GM18519 (cell line): ENCODE data around the gene NOC2L.

ENCODE experiments used
- ATAC-seq: cut with Tn5 transposase; IDR thresholded peaks from one replicate; pipeline ENCODE4 v1.9.1; 2021; ENCODE audit warnings: mild to moderate bottlenecking, moderate library complexity; ENCODE audit not compliant: unreplicated experiment, low FRiP score

Gene NOC2L

DNA sequence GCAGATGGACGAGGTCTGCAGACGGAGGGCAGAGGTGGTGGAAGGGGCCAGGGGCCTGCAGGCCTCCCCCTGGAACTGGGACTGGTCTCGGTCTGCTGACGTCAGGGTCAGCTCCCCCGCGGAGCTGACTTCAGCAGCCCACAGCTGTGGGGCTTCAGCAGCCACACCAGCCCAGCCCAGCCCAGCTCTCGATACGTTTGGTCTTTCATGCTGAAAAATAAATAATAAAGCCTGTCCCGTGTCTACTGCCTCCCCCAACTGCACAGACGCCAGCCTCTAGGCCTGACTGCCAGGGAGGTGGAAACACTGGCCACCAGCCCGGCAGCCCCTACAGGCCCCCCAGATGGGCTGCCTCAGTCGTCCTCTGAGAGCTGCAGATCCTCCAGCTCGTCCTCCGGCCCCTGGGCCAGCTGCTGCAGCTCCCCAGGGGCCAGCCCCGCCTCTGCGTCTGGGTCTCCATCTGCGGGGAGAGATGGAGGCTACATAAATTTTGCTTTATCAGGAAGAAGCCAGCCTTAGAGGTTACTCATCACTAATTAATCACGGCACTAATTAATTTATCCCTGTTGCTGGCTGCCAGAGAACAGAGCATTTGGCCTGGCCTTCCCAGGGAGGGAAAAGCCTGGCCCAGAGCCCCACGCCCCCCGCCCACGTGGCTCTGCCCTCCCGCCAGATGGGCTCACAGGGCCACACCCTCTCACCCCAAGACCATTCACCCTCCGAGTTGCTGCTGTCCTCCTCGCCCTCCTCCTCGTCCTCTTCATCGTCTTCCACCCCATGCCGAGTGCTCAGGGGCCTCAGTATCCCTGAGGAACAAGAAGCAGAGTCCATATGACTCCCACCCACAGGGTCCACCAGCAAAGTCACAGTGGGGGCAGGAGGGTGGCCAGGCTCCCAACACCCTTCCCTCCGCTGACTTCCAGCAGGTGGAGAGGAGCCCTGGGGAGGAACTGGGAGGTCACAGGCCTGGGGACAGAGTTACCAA lies 14.4 kb downstream of the NOC2L start:
- ATAC-seq = no peak

DNA sequence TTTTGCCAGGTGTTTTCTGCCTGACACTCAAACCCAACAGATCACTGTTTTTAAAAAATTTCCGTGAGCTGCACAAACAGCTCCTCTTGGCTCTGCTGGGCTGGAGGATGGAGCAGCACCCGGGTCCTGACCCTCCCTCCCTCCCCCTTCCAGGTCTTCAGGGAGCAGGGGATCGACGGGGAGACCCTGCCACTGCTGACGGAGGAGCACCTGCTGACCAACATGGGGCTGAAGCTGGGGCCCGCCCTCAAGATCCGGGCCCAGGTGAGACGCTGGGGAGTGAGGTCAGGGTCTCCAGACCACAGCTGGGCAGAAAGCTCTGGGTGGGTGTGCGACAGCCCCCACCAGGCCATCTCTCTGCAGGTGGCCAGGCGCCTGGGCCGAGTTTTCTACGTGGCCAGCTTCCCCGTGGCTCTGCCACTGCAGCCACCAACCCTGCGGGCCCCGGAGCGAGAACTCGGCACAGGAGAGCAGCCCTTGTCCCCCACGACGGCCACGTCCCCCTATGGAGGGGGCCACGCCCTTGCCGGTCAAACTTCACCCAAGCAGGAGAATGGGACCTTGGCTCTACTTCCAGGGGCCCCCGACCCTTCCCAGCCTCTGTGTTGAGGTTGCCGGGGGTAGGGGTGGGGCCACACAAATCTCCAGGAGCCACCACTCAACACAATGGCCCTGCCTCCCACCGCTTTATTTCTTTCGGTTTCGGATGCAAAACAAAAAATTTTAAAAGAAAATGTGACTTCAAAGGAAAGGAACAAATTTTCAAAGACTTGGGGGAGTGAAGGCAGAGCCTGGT lies 15.3 kb downstream of the NOC2L start:
- no peak for ATAC-seq

DNA sequence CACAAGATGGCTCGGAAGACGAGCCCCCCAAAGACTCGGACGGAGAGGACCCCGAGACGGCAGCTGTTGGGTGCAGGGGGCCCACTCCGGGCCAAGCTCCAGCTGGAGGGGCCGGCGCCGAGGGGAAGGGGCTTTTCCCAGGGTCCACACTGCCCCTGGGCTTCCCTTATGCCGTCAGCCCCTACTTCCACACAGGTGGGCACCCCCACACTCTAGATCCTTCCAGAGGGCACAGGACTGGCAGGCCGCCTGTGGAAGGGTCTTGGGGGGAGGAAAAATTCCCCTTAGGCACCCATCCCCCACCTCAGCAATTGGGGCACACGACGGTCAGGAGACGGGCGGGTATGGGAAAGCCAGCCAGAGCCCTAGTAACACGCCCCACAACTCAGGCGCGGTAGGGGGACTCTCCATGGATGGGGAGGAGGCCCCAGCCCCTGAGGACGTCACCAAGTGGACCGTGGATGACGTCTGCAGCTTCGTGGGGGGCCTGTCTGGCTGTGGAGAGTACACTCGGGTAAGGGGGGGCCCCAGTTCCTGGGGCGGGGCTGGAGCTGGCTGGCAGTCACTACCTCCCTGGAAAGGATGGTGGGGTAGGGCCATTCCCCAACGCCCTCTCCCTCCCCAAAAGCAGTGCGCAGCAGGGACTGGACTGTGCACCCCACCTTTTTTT lies 16.1 kb downstream of the NOC2L start:
- ATAC-seq = no peak

DNA sequence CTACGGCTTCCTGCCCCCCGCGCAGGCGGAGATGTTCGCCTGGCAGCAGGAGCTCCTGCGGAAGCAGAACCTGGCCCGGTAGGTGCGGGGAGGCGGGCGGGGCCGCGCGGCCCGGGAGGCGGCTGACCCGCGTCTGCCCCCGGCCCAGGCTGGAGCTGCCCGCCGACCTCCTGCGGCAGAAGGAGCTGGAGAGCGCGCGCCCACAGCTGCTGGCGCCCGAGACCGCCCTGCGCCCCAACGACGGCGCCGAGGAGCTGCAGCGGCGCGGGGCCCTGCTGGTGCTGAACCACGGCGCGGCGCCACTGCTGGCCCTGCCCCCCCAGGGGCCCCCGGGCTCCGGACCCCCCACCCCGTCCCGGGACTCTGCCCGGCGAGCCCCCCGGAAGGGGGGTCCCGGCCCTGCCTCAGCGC lies 16.6 kb downstream of the NOC2L start:
- ATAC-seq = no peak

DNA sequence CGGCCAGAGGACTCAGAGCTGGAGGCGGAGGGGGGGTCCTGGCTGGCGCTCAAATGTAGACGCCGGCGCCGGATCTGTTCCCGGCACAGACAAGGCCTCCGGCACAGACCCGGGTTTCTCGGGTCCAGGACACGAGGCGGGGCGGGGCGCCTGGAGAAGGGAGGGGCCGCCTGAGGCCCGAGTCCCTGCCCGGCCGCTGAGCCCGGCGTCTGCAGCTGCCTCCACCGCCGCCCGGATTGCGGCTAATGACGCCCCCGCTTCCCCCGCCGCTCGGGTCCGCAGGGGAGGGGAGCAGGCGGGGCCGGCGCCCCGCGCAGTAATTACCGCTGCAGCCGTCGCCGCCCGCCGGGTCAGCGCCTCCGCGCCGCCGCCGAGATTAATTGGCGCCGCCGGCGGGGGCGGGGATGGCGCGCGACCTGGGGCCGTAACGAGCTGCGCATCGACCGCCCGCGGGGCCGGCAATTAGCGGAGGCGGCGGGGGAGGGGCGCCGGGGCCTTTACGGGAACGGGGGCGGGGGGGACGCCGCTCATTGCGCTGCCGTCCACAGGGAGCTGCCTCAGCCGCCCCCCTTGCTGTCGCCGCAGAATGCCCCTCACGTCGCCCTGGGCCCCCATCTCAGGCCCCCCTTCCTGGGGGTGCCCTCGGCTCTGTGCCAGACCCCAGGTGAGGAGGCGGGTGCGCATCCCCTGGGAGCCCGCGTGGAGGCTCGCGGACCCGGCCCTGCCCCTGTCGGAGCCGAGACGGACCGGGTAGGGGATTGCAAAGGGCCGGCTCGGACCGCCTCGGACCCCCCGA lies 17.3 kb downstream of the NOC2L start:
- ATAC-seq = no peak

DNA sequence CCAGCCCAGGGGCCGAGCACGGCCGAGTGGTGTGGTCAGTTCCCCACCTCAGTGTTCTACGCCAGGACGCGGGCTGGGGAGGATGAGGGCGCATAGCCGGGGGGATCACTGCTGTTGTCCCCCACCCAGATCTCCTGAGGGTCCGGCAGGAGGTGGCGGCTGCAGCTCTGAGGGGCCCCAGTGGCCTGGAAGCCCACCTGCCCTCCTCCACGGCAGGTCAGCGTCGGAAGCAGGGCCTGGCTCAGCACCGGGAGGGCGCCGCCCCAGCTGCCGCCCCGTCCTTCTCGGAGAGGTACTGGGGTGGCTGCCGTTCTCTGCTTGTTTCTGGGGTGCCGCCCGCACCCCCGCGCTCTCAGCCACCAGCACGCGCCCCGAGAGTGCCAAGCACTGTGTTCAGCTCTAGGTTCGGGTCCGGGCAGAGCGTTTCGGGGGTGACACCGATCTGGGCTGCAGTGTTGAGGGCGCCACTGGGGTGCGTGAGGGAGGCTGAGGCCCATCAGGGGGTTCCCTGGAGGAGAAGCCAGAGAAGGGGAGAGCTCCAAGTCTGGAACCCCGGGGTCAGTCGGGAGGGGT lies 18.0 kb downstream of the NOC2L start:
- ATAC-seq = no peak

DNA sequence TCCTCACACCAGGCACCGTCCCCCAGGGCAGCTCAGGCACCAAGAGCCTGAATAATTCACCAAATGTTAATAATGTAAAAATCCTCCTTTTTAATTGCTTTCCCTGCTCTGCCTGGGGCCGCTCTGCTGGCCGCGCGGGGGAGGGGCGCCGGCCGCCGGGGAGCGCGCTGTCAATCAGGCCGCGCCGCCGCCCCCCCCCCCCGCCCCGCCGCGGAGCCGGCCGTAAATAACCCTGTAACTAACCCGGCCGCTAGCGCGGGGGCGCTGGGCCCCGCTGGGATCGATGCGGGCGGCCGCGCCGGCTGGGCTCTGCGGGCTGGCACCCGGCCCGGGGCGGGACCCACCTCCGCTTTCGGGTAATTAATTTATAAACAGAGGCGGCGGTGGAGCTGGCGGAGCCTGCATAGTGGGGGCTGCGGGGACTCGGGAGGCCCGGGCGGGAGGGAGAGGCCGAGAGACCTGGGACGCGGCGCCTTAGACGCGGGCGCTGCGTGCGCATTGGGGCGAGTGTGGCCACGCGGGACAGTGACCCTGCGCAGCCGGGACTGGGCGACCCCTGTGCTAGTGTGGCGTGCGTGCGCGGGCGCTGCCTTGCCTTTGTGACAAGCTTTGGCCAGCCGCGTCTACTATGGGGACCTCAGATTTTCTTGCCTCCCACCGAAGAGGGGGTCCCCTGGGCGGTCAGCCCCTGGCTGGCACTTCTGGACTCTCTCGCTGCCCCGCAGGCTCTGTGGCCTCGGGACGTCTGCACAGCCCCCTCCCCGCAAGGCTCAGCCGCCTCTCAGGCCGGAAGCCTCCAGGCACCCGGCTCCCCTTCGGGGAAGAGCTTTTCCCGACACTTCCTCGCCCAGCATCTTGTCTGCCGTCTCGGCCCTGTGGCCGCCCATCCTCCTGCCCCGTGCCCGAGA lies 18.7 kb downstream of the NOC2L start:
- ATAC-seq = no peak

DNA sequence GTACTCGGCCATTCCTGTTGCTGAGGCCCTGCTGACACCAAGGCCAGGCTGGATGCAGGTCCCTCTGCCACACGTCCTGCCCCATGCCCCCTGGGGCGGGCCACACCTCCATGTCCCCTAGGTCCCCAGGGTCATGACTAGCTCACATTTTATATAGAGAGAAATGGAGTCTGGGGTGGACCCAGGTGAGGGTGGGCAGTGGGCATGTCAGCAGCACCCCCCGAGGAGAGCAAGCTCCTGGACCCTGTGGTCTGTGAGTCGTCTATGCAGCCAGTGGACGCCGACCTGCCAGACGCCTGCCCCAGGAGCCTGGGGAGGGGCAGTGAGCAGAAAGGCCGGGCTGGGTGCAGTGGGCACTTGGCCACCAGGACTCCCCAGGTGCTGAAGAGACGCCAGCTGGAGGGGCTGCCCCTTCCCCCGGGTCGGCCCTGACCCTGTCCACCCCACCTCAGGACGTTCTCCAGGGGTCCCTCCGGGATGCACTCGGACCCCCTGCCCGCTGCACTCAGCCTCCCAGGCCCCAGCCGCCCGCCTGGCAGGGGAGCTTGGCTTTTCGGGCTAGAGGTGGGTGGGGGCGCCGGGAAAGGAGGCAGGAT lies 19.4 kb downstream of the NOC2L start:
- ATAC-seq = no peak

DNA sequence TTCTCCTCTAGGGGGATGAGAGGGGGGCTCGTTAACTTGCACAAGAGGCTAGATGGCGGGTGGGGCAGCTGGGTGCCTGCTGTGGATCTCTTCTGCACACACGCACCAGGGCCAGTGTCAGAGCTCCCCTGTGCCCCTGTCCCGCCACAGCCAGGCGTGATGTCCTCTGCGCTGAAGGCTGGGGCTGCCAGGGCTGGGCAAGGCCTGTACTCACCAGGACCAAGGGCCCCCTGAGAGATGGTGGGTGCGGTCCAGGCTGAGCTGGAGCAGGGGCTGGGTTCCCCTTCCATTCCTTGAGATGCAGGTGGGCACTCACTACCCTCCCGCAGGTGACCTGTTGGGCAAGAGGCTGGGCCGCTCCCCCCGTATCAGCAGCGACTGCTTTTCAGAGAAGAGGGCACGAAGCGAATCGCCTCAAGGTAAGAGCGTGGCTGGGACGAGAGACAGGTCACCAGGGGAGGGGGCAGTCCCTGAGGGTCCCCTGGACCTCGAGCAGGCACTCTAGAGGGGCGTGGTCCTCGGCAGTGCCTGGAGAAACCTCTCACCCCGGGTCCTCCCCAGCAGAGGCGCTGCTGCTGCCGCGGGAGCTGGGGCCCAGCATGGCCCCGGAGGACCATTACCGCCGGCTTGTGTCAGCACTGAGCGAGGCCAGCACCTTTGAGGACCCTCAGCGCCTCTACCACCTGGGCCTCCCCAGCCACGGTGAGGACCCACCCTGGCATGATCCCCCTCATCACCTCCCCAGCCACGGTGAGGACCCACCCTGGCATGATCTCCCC lies 20.2 kb downstream of the NOC2L start:
- no peak for ATAC-seq

DNA sequence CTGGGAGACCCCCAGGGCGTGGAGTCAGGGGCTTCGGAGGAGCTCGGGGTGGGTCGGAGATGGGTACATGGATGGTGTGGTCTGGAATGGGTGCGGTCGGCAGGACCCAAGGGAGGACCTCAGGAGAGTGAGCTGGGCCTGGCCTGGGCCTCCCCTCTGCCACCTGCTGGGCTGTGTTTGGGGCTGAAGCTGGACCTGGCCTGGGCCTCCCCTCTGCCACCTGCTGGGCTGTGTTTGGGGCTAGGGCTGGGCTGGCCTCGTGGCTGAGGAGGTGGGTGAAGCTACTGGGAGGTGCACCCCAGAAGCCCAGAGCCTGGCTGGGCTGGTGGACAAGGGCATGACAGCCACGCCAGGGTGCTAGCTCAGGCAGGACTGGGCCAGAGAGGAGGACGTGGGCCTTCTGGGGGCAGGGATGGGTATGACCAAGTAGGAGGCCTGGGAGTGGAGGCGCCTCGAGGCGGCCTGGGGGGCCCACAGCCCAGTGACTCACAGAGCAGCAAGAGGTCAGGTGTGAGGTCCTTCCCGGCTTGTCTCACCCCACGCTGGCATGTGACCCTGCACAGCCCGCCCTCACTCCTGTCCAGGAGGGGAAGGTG lies 20.9 kb downstream of the NOC2L start:
- ATAC-seq = no peak

DNA sequence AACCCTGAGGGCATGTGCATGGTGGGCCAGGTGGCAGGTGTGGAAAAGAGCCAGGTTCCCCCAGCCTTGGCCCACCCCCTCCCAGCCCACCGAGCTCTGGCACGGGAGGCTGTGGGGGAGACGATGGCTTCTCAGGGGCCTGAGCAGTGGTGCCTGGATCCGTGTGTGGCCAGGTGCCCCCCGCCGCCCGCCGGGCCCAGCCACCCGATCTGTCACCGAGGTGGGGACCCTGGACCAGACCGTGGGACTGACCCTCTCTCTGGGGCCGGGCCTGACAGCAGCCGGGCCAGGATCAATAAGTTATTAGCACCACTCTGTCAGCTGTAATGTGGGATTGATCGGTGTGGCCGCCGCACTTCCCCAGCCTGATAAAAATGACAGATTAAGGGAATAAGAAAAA lies 21.5 kb downstream of the NOC2L start:
- no peak for ATAC-seq

DNA sequence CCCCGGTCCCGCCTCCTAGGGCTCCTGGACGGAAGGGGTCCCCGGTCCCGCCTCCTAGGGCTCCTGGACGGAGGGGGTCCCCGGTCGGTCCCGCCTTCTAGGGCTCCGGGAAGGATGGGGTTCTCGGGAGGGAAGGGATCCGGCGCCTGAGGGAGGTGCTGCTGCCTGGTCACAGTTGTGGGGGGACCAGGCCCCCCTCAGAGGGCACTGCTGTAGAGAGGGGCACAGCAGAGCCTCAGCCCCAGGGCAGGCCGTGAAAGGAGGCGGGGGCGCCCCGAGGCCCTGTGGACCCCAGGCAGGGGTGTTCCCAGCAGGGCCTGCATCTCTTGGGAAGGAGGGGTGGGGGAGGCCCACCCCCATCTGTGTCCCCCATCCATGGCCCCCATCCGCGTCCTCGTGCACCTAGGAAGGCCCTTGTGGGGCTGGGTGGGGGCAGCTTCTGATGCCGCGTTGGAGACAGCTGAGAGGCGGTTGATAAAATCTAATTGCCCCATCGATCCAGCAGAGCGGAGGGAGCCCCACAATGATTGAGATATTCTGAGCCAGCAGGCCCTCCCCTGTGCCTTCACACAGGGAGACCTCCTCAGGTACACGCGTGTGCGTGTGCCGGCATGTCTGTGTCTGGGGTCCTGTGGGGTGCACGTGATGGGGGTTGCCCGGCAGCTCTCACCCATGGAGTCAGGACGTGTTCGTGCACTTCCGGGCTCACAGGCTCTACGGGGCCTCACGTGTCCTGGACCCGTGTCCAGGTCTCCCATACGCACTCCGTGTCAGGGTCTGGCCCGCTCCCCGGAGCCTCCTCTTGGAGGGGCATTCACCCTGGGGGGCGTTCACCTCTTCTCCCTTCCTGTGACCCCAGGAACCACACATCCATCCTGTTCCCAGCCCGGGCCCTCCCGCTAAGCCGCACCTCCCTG lies 22.4 kb downstream of the NOC2L start:
- no peak for ATAC-seq

DNA sequence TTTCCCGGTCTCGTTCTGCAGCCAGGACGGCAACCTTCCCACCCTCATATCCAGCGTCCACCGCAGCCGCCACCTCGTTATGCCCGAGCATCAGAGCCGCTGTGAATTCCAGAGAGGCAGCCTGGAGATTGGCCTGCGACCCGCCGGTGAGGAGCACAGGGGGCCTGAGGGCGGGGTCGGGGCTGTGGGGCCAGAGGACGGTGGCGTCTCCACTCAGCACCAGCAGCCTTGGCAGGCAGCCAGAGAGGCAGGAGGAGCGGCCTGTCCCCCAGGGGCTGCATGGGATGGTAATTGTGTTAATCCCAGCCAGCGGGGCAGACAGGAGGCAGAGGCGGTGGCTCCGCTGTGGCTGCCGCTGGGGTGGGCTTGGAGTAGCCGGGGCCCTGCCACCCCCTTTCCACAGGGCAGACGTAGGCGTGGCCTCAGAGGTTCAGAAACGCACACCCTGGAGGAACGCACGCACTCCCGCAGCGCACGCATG lies 23.3 kb downstream of the NOC2L start:
- ATAC-seq = no peak

DNA sequence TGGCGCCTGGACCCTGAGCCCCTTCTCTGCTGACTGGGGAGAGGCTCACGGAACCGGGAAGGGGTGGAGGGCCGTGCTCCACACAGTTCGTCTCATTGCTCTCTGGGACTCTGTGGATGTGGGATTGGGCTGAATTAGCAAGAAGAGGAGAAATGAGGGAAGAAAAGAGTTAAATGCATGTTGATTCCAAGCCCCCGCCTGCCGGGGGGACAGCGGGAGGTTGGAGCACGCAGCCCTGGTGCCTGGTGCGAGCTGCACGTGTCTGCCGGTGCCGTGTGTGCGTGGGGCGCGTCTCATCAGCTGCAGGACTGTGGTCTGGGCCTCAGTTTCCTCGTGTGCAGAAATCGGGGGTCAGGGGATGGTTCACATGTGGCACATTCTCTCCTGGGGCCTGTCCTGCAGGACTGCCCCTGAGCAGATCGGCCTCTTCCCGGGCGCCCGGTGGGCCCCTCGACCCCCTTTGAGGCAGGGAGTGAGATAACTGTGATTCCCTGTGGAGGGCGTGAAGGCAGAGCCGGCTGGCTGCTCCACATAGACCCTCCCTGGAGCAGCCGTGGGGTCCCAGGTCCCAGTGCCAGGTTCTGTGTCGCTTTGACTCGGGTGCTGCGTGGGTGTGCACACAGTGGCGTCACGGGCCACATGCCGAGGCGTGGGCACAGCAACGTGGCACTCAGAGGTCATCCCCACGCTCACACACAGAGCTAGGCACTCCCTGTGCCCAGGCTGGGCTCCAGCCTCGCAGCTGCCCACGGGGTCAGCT lies 23.9 kb downstream of the NOC2L start:
- ATAC-seq = no peak

DNA sequence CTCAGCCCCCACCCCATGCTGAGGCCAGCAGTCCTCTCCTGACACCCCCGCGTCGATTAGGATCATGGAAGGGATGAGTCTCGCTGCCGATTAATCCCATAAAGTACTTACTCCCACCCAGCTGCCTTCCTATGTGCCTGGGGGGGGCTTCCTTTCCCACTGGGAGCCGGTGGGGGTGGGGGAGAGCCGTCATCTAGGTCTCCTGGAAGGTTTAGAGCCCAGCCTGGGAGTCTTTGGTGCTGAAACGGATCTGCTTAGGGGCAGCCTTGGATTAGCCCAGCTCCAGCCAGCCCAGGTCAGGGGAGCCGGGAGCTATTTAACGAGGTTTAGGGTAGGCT lies 25.5 kb downstream of the NOC2L start:
- ATAC-seq = no peak
